Panc1 (cell line): ENCODE data around the gene KCTD19. TPM values are rescaled to one million over a fixed set of nuclear protein-coding genes. Genes with fewer than 3 reads are reported as not detected.

ENCODE experiments used
- ATAC-seq: fragments of 200-7000 bp; cut with Tn5 transposase; 2 replicates; pipeline ENCODE4 v1.9.1; 2020; ENCODE audit warnings: mild to moderate bottlenecking, moderate library complexity
- BruUV-seq: library from RNA; stranded (reverse); fragments of 400-500 nt; replicated peaks from 2 replicates; lab custom pipeline; 2021; lab: Mats Ljungman, UMichigan
- CTCF ChIA-PET: fragments of 300-600 bp; sonication (Branson Sonifier 250); formaldehyde crosslinking; loops from one replicate; lab custom pipeline; 2022; ENCODE audit warnings: antibody characterized with exemption; lab: Charles Lee
- POLR2A ChIA-PET: fragments of 300-600 bp; sonication (Branson Sonifier 250); formaldehyde crosslinking; loops from one replicate; lab custom pipeline; 2022; ENCODE audit warnings: antibody characterized with exemption; lab: Charles Lee
- DNase-seq: peaks from one replicate; pipeline ENCODE4 v3.0.0-alpha.2; 2010; ENCODE audit warnings: low read depth, low spot score
- H3K27ac ChIP-seq: 2 replicates; pipeline ENCODE4 v1.5.1; 2011; ENCODE audit warnings: mild to moderate bottlenecking, low read length, inconsistent platforms
- H3K27me3 ChIP-seq: fragments of 200-500 bp; sonication (Bioruptor generic); 2 replicates; pipeline ENCODE4 v1.6.0; 2014; ENCODE audit warnings: low read length, inconsistent platforms; ENCODE audit not compliant: control insufficient read depth, insufficient read depth
- H3K36me3 ChIP-seq: fragments of 200-500 bp; sonication (Bioruptor generic); 2 replicates; pipeline ENCODE4 v1.5.1; 2014; ENCODE audit warnings: inconsistent platforms, mild to moderate bottlenecking, low read length, moderate library complexity; ENCODE audit not compliant: control insufficient read depth, insufficient read depth
- H3K4me1 ChIP-seq: 2 replicates; pipeline ENCODE4 v1.5.1; 2011; ENCODE audit warnings: inconsistent platforms, mild to moderate bottlenecking, low read length, moderate library complexity; ENCODE audit not compliant: control insufficient read depth, insufficient read depth
- H3K4me3 ChIP-seq, 2 experiments: 2 replicates each; pipeline ENCODE4 v1.5.1; 2011 to 2012; ENCODE audit warnings: low read depth in 2 of 2, low read length in 2 of 2, mild to moderate bottlenecking in 2 of 2, inconsistent platforms in 1 of 2, moderate library complexity in 1 of 2
- H3K9me3 ChIP-seq: fragments of 200-500 bp; sonication (Bioruptor generic); 2 replicates; pipeline ENCODE4 v1.5.1; 2014; ENCODE audit warnings: low read depth, mild to moderate bottlenecking, inconsistent platforms, low read length, moderate library complexity; ENCODE audit not compliant: control insufficient read depth, insufficient read depth
- POLR2AphosphoS5 ChIP-seq: IDR thresholded peaks from 2 replicates; pipeline ENCODE4 v1.6.1; 2012; ENCODE audit warnings: mild to moderate bottlenecking, low read depth, low read length, moderate library complexity
- REST ChIP-seq, 2 experiments: IDR thresholded peaks; 2 replicates each; pipeline ENCODE4 v1.6.1; 2011 to 2012; ENCODE audit warnings: low read depth in 2 of 2, control low read depth in 1 of 2, low read length in 1 of 2, mild to moderate bottlenecking in 1 of 2, moderate library complexity in 1 of 2; ENCODE audit not compliant: insufficient read depth in 1 of 2
- SIN3A ChIP-seq: IDR thresholded peaks from 2 replicates; pipeline ENCODE4 v1.6.1; 2012; ENCODE audit warnings: low read depth, mild to moderate bottlenecking, low read length, moderate library complexity, borderline replicate concordance; ENCODE audit not compliant: insufficient read depth
- TCF7L2 ChIP-seq: IDR thresholded peaks from 2 replicates; pipeline ENCODE4 v1.6.1; 2011; ENCODE audit warnings: mild to moderate bottlenecking, low read depth, low read length, inconsistent platforms
- in situ Hi-C: cut with HindIII; loops from 2 replicates; pipeline ENCODE4 v1.10.0; 2016; ENCODE audit warnings: low sequenced_read_pairs, low pct_unique_long_range_greater_than_20kb
- intact Hi-C: fragments of 100-400 bp; cut with micrococcal nuclease; formaldehyde crosslinking; loops from one replicate; pipeline ENCODE4 v1.10.0; 2022; ENCODE audit not compliant: unreplicated experiment
- total RNA-seq: library from RNA; stranded (reverse); gene quantifications from one replicate; pipeline ENCODE4 v1.2.1, GENCODE V29; 2021; ENCODE audit not compliant: unreplicated experiment
- TF ChIP-seq, protein P1 (sequence below): fragments of 450-650 bp; IDR thresholded peaks from 2 replicates; pipeline ENCODE4 v1.5.1; 2017; ENCODE audit warnings: mild to moderate bottlenecking

KCTD19 gene
- total RNA-seq, 1 experiment from 2014 or later = 0.62 TPM

DNA sequence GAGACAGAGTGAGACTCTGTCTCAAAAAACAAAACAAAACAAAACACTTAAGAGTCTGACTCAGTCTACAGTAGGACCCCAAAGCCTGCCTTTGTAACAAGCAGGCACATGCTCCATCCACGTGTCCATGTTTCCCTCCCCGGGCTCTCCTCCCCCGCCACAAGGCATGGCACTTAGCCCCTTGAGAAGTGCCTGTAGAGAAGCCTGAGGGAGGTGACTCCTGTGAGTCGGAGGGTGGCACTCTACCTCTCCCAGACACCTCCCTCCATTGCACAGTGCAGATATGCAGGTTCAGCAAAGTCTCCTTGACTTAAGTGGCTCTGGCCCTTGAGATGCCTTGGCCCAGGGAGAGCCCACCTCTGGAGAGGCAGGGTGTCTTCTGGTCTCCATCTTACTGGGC, 86.0 kb downstream of the KCTD19 start:
- H3K9me3 ChIP-seq = no peaks in the 10 kb centered on the region
- no peak overlapping the region for H3K4me3 ChIP-seq
- H3K36me3 ChIP-seq = no peaks in the 10 kb centered on the region
- DNase-seq (no peak), ATAC-seq (no peak; the same call in 1 of the 2 replicates)
- no TSS peak for BruUV-seq
- intact Hi-C loops (no loop called here), in situ Hi-C loops (no loop called here)
- CTCF ChIA-PET = no interaction called here
- H3K27me3 ChIP-seq = no peaks in the 10 kb centered on the region
- no peak for TF ChIP-seq TCF7L2
- TF ChIP-seq, protein P1, sequence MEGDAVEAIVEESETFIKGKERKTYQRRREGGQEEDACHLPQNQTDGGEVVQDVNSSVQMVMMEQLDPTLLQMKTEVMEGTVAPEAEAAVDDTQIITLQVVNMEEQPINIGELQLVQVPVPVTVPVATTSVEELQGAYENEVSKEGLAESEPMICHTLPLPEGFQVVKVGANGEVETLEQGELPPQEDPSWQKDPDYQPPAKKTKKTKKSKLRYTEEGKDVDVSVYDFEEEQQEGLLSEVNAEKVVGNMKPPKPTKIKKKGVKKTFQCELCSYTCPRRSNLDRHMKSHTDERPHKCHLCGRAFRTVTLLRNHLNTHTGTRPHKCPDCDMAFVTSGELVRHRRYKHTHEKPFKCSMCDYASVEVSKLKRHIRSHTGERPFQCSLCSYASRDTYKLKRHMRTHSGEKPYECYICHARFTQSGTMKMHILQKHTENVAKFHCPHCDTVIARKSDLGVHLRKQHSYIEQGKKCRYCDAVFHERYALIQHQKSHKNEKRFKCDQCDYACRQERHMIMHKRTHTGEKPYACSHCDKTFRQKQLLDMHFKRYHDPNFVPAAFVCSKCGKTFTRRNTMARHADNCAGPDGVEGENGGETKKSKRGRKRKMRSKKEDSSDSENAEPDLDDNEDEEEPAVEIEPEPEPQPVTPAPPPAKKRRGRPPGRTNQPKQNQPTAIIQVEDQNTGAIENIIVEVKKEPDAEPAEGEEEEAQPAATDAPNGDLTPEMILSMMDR = no peak
- no peak for TF ChIP-seq REST (IDR thresholded peaks at IDR 0.05; ENCODE audit: insufficient read depth in 1 of 2, low read depth in 2 of 2, low read length in 1 of 2)
- no peak for TF ChIP-seq POLR2AphosphoS5
- TF ChIP-seq SIN3A = no peak
- H3K4me1 ChIP-seq = peaks cover 5% of the 10 kb centered on the region; the same call in 1 of the 2 replicates
- no peak overlapping the region for H3K27ac ChIP-seq
- POLR2A ChIA-PET = no interaction called here

Other genes starting within 250 kb of the KCTD19 start
- 15.7 TPM for gene PHAF1, start 216.8 kb downstream of the KCTD19 start, total RNA-seq
- 11.5 TPM for gene B3GNT9, start 175.7 kb downstream of the KCTD19 start, total RNA-seq
- gene TRADD, start 166.8 kb downstream of the KCTD19 start, total RNA-seq = 18.5 TPM
- gene FBXL8, start 166.8 kb downstream of the KCTD19 start, total RNA-seq = 17.8 TPM
- gene HSF4, start 162.0 kb downstream of the KCTD19 start, total RNA-seq = 38.6 TPM
- 27.9 TPM for gene NOL3, start 156.2 kb downstream of the KCTD19 start, total RNA-seq
- gene MATCAP1, start 142.8 kb downstream of the KCTD19 start, total RNA-seq = 13.9 TPM
- gene EXOC3L1, start 136.6 kb downstream of the KCTD19 start, total RNA-seq = 0.41 TPM
- 74.5 TPM for gene E2F4, start 134.6 kb downstream of the KCTD19 start, total RNA-seq
- gene ELMO3, start 127.6 kb downstream of the KCTD19 start, total RNA-seq = 2.0 TPM
- 25.6 TPM for gene TMEM208, start 99.6 kb downstream of the KCTD19 start, total RNA-seq
- gene FHOD1, start 79.3 kb downstream of the KCTD19 start, total RNA-seq = 9.3 TPM
- gene SLC9A5, start 77.8 kb downstream of the KCTD19 start, total RNA-seq = 1.7 TPM
- 6.7 TPM for gene PLEKHG4, start 47.2 kb downstream of the KCTD19 start, total RNA-seq
- gene LRRC36, start 74 bp upstream of the KCTD19 start, total RNA-seq = 0.54 TPM
- 0.95 TPM for gene TPPP3, start 66.8 kb upstream of the KCTD19 start, total RNA-seq
- gene ZDHHC1, start 89.7 kb upstream of the KCTD19 start, total RNA-seq = 7.8 TPM
- 0.77 TPM for gene HSD11B2, start 104.4 kb upstream of the KCTD19 start, total RNA-seq
- 70.8 TPM for gene ATP6V0D1, start 154.4 kb upstream of the KCTD19 start, total RNA-seq
- not detected for gene AGRP, start 156.8 kb upstream of the KCTD19 start, total RNA-seq
- gene RIPOR1, start 202.1 kb upstream of the KCTD19 start, total RNA-seq = 82.2 TPM
- gene CTCF, start 235.8 kb upstream of the KCTD19 start, total RNA-seq = 33.1 TPM